Left ventricle myocardium superior (tissue), 1 donor: Measurements from ENCODE around the gene RCSD1. TPM values are rescaled to one million over a fixed set of nuclear protein-coding genes. Genes with fewer than 3 reads are reported as not detected.

Experiments used
- ATAC-seq: fragments of 200-7000 bp; cut with Tn5 transposase; one replicate; pipeline ENCODE4 v1.9.1; 2020; ENCODE audit warnings: mild to moderate bottlenecking, moderate library complexity
- DNase-seq: peaks from one replicate; pipeline ENCODE4 v3.0.0-alpha.2; 2020
- intact Hi-C: fragments of 100-400 bp; cut with micrococcal nuclease; formaldehyde crosslinking; loops from one replicate; pipeline ENCODE4 v1.11.0; 2022
- total RNA-seq: library from RNA; stranded (reverse); fragmentation: NEBNext Ultra II Directional; extraction: Animal tissue kit (Norgen Biotek cat#: 25700); gene quantifications from one replicate; pipeline ENCODE4 v1.2.1, GENCODE V29; 2021
- donor health status: DM: no; HTN: yes; CAD: no; lungs with severe emphysema.

RCSD1 gene
- total RNA-seq, 1 donor from 2014 or later: 45.3 TPM

DNA sequence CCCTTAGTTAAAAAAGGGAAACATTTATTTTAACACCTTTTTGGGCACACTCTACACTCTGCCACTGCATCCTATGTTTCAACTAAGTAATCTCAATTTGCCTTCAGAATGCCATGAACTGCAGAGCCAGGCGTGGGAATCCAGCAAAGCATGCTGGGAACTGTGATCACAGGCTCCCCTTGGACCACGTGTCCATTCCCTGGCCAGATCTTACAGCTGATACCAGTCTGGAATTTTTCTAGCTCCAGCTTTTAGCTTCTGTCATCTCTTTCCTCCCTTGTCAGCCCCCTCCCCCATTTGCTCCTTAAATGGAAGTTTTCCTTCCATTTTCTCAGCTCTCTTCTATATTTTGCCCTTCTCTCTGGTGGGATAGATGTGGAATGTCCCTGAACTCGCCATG, 29.4 kb downstream of the RCSD1 start:
- DNase-seq (no peak), ATAC-seq (no peak)
- intact Hi-C loops: no loop called here

DNA sequence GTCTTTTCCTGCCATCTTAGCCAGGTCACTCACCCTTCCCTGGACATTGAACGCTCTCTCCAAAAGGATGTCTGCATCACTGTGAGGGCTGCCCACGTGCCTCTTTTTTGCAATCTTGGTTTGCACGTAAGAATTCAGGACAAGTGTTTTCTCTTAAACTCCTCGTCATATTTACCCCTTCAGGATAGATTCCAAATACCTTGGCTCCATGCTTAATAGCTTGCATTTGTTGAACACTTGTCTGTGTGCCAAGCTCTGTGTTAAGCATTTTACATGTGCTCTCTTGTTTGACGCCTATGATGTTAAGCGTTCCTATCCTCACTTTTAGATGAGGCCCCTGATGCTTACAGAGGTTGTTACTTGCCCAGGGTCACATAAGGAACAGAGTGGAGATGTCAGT, 29.8 kb downstream of the RCSD1 start:
- DNase-seq (no peak), ATAC-seq (no peak)
- intact Hi-C loops: no loop called here

DNA sequence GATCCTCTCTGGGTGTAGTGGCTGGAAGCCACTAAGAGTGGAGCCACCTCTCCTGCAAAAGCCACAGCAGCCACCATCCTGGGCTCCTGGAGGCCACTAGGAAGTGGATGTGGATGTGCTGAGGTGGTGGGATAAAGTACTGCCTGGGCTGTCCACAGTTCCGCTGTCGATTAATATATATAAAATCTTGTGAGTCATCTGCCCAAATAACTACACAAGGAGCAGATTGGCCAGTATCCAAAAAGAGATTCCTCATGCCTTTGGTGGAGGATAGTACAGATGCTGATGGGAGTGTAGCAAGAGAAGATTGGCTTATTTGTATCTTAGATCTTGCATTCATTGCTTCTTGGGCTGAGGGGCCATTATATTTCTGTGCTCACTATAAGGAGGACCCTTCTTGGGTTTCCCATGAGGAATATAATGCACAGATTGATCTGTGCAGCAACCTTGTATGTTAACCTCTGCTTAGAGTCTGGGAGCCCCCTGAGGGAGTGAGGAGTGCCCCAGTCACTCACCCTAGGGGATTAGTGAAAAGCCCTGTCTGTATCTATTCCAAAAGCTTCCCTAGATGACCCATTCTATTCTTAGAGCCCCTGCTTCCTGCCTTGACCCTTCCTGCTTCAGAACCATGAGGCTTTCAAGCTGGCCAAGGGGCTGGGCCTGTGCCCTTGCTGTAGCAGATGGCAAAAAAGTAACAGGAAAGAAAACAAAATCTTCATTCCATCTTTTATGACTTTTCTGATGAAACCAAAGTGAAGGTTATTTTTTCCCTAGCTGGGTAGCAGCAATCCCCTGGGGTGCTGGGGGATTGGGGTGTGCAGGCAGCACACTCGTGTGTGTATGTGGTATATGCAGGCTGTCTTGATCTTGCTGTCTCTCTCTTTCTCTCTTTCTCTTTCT, 31.7 kb downstream of the RCSD1 start:
- DNase-seq: no peak
- peak; percentile 18 for ATAC-seq
- intact Hi-C loops: no loop called here

DNA sequence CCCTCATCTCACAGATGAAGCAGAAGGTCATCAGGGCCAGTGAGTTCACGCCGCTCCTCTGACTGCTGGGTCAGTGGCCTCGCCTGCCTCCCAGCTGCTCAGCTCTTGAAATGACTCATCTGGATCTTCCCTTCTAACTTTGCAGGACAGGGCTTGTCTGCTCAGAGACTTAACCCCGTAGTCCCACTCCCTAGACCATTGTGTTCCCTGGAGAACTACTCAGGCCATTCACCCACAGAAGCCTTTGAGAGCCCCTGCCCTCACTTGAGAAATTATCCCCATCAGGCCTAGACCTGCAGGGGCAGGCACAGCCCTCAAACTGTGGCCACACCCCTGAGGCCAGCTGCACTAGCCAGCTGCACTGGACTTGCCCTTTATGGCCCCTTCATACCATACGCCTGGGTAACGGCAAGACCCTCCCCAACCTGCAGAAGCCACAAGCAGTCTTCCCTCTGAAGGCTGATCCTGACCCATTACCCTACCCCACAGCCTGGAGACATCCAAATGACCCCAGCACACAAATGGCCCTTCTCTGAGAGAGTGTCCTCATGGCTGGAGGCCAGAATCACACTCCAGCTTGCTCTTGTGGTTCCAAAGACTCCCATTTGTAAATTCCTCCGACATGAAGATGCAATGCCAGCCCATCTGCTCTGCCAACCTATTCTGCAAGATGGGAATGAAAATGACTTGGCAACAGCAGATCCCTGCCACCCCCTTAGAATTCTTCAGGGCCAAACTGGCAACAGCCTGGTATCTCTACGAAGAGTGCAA, 33.2 kb downstream of the RCSD1 start:
- peak; percentile 68 for ATAC-seq
- peak; percentile 67 for DNase-seq
- intact Hi-C loops: no loop called here

DNA sequence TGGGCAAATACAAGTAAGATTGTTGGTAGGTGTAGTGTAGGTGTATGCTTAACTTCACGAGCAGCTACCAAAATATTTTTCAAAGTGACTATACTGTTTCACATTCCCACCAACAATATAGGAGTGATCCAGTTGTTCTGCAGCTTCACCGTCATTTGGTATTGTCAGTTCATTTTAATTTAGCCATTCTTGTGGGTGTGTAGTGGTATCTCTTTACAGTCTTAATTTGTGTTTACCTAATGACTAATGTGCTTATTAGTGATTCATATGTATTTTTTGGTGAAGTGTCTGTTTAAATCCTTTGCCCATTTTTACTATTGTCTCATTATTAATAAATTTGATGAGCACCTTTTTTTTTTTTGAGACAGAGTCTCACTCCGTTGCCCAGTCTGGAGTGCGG, 35.4 kb downstream of the RCSD1 start:
- DNase-seq (no peak), ATAC-seq (no peak)
- intact Hi-C loops: no loop called here

DNA sequence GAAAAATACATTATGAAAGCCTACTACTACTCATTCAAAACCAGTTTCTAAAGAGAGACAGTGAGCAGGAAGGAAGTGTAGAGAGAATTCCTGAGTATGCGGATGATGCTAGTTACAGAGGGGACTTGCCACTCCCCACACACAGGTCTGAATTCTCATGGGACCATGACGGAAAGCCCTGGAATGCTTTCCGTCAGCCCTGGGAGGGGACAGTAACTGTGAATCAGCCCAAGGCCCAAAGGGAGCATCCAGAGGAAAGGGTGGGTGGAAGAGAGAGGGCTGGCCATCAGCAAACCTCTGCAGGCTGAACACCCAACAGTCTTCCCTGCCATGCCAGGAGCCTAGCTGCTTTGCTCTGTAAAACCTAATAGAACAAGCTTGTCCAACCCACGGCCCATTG, 36.4 kb downstream of the RCSD1 start:
- ATAC-seq (peak; percentile 11), DNase-seq (no peak)
- intact Hi-C loops: no loop called here

DNA sequence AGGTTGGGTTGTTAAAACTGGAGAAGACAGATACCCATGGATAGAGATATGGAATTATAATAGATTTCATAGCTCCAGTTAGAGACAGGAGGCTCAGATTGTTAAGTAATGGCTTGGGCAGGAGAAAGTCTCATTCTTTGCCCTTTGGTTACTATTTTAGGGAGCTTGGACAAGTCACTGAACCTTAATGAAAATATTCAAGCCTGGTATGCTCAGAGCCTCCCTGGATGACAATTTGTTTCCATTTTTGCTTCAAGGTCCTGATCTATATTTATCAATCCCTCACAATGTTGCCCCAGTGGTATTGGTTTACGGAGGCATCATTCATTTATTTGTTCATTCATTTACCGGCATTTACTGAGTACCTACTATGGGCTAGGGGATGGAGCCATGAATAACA, 37.5 kb downstream of the RCSD1 start:
- ATAC-seq: no peak
- intact Hi-C loops: no loop called here
- no peak for DNase-seq

DNA sequence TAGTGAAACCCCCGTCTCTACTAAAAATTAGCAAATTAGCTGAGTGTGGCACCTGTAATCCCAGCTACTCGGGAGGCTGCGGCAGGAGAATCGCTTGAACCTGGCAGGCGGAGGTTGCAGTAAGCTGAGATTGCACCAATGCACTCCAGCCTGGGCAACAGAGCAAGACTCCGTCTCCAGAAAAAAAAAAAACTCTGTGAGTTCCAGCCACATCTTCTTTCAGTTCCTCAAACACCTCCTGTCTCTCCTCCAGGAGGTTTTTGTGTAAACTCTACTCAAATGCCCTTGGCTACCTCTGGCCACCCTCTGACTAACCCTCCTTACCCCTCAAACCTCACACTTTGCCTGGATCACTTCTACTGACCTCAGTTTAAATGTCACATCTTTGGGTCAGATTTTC, 38.1 kb downstream of the RCSD1 start:
- DNase-seq: no peak
- no peak for ATAC-seq
- intact Hi-C loops: no loop called here

DNA sequence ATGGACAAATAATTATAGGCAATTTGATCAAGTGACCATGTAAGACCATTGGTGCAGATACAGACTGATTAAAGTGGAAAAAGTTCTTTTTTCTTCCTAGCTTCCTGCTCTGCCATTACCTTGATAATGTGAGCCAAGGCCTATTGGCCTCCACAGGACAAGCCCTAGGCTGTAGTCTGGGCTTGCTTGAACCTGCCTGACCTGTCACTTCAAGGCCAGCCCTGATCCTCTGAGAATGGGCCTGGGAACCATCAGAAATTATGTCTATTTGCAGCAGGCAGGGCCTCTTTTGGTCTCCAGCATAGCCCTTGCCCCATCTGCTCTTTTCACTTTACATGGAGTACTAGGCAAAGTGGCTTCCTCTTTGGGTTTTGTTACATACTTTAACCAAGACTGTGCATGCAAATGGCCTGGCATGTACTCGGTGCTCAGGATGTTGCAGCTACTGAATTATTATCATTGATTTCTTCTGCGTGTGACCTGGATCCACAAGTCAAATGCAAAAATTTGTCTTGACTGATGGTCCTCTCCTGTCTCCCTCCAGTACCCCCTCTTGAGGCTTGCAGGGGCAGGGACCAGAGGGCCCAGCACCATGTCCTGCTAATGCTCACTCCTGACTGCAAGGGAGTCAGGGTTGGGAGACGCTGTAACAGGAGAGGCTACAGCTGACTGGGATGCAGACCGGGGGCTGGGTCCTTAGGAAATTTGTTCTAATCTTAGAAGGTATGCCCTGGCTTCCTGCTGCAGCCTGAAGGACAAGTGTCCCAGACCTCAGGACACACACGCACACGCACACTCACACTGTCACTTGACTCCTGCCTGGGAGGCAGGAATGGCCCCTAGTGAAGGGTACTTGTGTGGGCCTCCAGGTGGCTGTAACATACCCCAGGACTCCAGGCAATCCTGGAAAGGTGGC, 39.4 kb downstream of the RCSD1 start:
- intact Hi-C loops: no loop called here
- peak; percentile 81 for ATAC-seq
- no peak for DNase-seq

DNA sequence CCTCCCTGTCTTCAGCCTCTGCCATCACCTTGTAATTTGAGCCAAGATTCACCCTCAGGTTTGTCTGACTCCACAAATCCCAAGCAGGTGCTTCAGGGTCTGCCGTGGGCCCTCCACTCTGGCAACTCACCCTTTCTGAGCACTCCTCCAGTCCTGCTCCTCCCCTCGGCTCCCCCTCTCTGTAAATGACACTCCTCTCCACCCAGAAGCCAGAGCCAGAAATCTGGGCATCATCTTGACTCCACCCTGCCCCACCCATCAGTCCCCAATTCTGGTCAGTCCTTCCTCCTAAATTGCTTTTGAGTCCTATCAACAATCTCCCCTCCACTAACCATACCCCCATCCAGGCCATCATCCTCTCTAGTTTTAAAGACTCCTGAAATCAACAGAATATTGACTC, 40.5 kb downstream of the RCSD1 start:
- intact Hi-C loops: no loop called here
- DNase-seq (no peak), ATAC-seq (no peak)

DNA sequence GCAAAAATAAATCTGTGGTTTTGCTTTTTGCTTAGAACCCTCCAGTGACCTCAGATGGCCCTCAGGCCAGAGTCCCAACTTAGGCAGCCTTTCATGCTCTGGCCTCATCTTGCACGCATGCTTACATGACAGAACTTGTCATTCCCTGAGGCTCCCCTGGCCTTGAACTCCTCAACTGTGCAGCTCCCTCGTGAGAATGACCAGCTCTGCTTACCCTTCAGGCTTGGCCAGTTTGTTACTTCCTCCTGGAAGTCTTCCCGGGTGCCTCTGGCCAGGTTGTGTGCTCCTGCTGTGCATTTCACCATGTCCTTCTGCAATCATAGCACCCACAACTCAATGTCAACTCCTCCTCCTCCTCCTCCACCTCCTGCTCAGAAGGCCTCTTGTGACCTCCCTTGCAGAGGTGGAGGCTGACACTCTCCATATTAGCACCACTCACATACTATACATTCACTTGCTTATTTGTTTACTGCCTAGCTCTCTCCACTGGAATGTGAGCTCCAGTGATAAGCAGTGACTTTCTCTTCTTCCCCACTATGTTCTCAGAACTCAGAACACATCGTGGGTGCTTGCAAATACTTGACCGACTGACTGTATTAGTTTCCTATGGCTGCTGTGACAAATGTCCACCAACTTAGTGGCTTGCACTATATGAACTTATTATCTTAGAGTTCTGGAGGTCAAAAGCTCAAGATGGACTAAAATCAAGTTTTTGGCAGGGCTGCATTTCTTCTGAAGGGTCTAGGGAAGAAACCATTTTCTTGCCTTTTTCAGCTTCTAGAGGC, 41.9 kb downstream of the RCSD1 start:
- intact Hi-C loops: no loop called here
- ATAC-seq (peak; percentile 17), DNase-seq (no peak)

DNA sequence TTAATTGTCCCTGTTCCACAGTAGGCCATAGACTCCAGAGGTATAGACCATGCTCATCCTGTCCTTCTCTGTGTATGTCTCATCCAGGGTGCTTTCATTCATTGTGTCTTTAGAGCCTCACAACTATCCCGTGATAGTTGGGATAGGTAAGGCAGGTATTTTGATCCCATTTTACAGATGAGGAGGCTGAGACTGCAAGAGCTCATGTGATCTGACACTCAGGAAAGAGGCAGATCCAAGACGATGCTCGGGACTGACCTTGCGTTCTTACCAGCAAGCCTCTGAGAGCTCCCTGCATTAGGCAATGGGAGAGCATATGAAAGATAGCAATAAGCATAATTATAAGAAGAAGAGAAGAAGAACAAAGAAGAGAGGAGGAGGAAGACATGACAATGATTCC, 42.8 kb downstream of the RCSD1 start:
- intact Hi-C loops: no loop called here

DNA sequence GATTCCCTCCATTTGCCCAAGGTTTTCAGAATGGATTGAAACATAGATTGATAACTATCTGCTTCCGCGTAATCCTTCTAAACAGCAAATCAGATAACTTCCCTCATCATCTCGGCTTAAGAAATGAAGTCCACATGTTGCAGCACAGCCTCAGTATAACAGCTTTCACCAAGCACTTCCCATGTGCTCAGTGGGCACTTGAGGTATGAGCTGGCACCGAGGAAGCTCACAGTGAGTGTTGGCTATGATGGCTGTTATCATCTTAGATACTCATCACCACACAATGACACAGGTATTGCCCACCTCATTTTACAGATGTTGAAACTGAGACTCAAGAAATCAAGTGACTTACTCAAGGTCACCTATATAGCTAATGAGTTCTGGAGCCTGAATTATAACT, 43.2 kb downstream of the RCSD1 start:
- DNase-seq (no peak), ATAC-seq (no peak)
- intact Hi-C loops: no loop called here

More for the DNA sequence above, 42.8 kb downstream of the RCSD1 start:
- DNase-seq: no peak
- ATAC-seq: no peak

DNA sequence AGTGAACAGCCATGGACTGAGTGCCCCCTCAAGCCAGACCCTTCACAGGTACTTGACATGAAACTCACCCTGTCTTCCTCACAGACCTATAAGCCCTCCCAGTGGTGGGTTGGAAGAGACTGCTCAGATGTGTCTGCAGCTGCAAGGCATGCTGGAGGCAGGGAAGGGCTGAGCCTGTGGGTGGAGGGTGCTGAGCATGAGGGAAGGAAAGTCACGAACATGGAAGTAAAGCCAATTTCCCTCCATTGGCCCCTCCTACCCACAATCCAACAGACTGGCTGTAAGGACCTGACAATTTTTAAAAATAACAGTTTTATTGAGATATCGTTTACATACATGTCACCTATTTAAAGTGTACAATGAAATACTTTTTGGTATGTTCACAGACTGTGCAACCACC, 44.1 kb downstream of the RCSD1 start:
- intact Hi-C loops: no loop called here
- no peak for DNase-seq
- no peak for ATAC-seq

DNA sequence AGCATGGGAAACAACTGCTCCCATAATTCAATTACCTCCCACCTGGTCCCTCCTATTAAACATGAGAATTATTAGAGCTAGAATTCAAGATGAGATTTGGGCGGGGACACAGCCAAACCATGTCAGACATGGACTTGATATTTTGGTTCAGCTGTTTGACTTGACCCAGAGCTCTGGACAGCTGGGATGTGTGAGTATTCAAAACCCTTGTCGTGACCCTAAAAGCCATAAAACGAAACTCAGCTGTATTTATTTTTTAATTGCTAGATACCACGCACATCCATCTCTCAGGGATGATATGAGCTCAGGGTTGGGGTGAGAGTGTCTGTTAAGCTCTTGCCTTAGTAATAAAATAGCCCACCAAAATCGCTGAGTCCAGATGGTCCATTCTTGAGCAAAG, 45.4 kb downstream of the RCSD1 start:
- intact Hi-C loops: no loop called here
- ATAC-seq: no peak
- DNase-seq: no peak

DNA sequence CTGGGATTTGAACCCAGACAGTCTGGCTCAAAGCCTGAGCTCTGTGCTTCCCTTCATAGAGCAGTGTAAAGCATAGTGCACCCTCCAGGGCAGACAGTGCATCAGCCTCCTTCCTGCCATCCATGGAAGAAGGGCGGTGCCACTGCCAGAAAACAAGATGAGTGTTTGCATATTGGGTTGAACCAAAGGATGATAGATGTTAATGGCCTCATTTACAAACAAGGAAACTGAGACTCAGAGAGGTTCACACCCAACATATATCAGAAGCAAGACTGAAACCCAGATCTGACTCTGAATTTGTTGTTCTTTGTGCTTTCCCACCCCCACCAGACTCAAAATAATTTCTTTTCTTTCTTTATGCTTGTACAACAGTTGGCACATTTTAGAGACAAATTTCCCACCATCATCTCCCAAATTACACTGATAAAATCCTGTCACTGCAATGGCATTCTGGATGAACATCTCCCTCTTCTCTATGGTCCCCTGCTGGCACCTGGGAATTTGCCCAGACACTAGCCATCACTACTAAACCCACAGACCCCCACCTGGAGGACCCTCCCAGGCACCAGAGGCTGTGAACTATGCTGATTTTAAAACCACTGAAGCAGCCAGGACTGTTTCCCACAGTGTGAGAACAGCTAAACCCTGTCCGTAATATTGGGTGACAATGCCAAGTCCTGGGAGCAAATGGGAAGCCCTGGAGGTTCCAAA, 46.3 kb downstream of the RCSD1 start:
- intact Hi-C loops: no loop called here
- ATAC-seq (no peak), DNase-seq (no peak)

DNA sequence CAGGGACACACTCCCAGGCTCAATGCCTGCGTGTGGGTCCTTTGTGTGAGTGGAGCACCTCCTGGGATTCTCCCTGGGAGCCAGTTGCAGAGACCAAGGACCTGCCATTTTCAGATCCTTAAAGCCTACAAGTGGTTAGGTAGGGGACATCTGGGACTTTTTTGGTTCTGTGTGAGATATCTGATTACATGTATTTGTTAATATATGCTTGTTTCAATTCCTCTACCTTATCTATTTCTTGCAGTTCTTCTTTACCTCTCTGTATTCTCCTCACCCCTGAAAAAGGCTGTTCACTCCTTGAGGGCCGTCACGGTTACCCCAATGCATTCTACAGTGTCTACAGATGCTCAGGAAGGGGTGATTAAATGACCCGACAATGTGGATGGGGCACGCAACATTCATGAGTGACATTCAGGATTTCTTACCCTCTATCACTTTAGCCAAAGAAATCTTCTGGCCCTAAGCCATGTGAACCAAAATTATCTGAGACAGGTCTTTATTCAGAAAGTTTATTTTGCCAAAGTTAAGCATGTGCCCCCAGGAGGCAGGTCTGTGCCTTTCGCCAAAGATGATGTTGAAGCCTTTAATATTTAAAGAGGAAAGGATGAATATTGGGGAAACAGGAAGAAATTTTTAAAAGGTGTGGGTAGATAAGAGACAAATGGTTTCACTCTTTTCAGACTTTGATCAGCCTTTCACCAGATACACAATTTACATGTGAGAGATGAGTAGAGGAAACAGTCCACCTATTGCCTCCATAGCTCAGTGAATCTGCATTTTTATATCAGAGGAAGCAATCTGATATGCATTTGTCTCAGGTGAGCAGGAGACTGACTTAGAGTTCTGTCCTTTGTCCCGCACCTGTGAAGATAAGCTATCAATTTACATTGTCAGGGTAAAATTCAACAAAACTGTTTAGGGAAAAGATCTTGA, 47.1 kb downstream of the RCSD1 start:
- intact Hi-C loops: no loop called here

More for the DNA sequence above, 47.1 kb downstream of the RCSD1 start:
- DNase-seq: no peak
- ATAC-seq: no peak
